SK-N-SH treated with all-trans-retinoic acid at 6 μM for 48 hours (cell line): ENCODE measurements around the gene THSD7A.

Experiments used
- ATAC-seq: fragments of 200-7000 bp; cut with Tn5 transposase; 3 replicates; pipeline ENCODE4 v1.9.1; 2020; ENCODE audit warnings: mild to moderate bottlenecking, moderate library complexity
- ARNTL ChIP-seq: fragments of 450-650 bp; formaldehyde crosslinking; IDR thresholded peaks from 2 replicates; pipeline ENCODE4 v1.5.0; 2020; ENCODE audit warnings: low read depth, mild to moderate bottlenecking, moderate library complexity, borderline replicate concordance
- BACH2 ChIP-seq: fragments of 250-450 bp; sonication (Bioruptor Pico); IDR thresholded peaks from 2 replicates; pipeline ENCODE4 v1.9.0; 2021; ENCODE audit warnings: mild to moderate bottlenecking, borderline replicate concordance
- CSDC2 ChIP-seq: fragments of 250-450 bp; sonication (Bioruptor Pico); IDR thresholded peaks from 2 replicates; pipeline ENCODE4 v1.5.0; 2020; ENCODE audit warnings: mild to moderate bottlenecking, moderate library complexity
- ESRRG ChIP-seq: fragments of 250-450 bp; sonication (Bioruptor Pico); IDR thresholded peaks from 2 replicates; pipeline ENCODE4 v1.6.1; 2021; ENCODE audit warnings: mild to moderate bottlenecking
- GLIS3 ChIP-seq: fragments of 250-450 bp; sonication (Bioruptor Pico); IDR thresholded peaks from 2 replicates; pipeline ENCODE4 v1.5.0; 2020; ENCODE audit warnings: mild to moderate bottlenecking, moderate library complexity
- ISL1 ChIP-seq: fragments of 250-450 bp; sonication (Bioruptor Pico); IDR thresholded peaks from 2 replicates; pipeline ENCODE4 v2.1.2; 2022; ENCODE audit warnings: mild to moderate bottlenecking, moderate library complexity
- OSR1 ChIP-seq: fragments of 250-450 bp; sonication (Bioruptor Pico); IDR thresholded peaks from 2 replicates; pipeline ENCODE4 v1.8.0; 2022; ENCODE audit warnings: moderate library complexity, mild to moderate bottlenecking, inconsistent platforms
- PPARA ChIP-seq: fragments of 250-450 bp; sonication (Bioruptor Pico); IDR thresholded peaks from 2 replicates; pipeline ENCODE4 v1.5.0; 2020; ENCODE audit warnings: mild to moderate bottlenecking, borderline replicate concordance
- RARB ChIP-seq: fragments of 250-450 bp; sonication (Bioruptor Pico); IDR thresholded peaks from 2 replicates; pipeline ENCODE4 v1.8.0; 2021; ENCODE audit warnings: mild to moderate bottlenecking, moderate library complexity
- SNAI2 ChIP-seq: fragments of 250-450 bp; sonication (Bioruptor Pico); IDR thresholded peaks from 2 replicates; pipeline ENCODE4 v1.5.0; 2020; ENCODE audit warnings: mild to moderate bottlenecking, moderate library complexity
- TCF4 ChIP-seq: fragments of 250-450 bp; sonication (Bioruptor Pico); IDR thresholded peaks from 2 replicates; pipeline ENCODE4 v1.8.0; 2021; ENCODE audit warnings: mild to moderate bottlenecking, moderate library complexity, borderline replicate concordance
- TOX ChIP-seq: fragments of 250-450 bp; sonication (Bioruptor Pico); IDR thresholded peaks from 2 replicates; pipeline ENCODE4 v1.8.0; 2021; ENCODE audit warnings: mild to moderate bottlenecking, moderate library complexity, borderline replicate concordance
- ZC3H10 ChIP-seq: fragments of 250-450 bp; sonication (Bioruptor Pico); IDR thresholded peaks from 2 replicates; pipeline ENCODE4 v1.5.1; 2021; ENCODE audit warnings: mild to moderate bottlenecking, moderate library complexity
- ZFP3 ChIP-seq: fragments of 250-450 bp; sonication (Bioruptor Pico); IDR thresholded peaks from 2 replicates; pipeline ENCODE4 v1.5.0; 2020; ENCODE audit warnings: mild to moderate bottlenecking, moderate library complexity
- ZFP30 ChIP-seq: fragments of 450-650 bp; formaldehyde crosslinking; IDR thresholded peaks from 2 replicates; pipeline ENCODE4 v1.5.0; 2022; ENCODE audit warnings: mild to moderate bottlenecking, moderate library complexity
- ZNF565 ChIP-seq: fragments of 450-650 bp; formaldehyde crosslinking; conservative IDR thresholded peaks from 2 replicates; pipeline ENCODE4 v1.5.0; 2020; ENCODE audit warnings: low read depth, mild to moderate bottlenecking, moderate library complexity
- ZNF70 ChIP-seq: fragments of 450-650 bp; formaldehyde crosslinking; IDR thresholded peaks from 2 replicates; pipeline ENCODE4 v1.5.0; 2020; ENCODE audit warnings: mild to moderate bottlenecking, moderate library complexity
- ZNF8 ChIP-seq: fragments of 450-650 bp; formaldehyde crosslinking; IDR thresholded peaks from 2 replicates; pipeline ENCODE4 v1.5.0; 2020; ENCODE audit warnings: mild to moderate bottlenecking, moderate library complexity
- TF ChIP-seq, protein P1 (sequence below): fragments of 250-450 bp; sonication (Bioruptor Pico); IDR thresholded peaks from 2 replicates; pipeline ENCODE4 v1.8.0; 2020; ENCODE audit warnings: mild to moderate bottlenecking, moderate library complexity, borderline replicate concordance
- TF ChIP-seq, protein P2 (sequence below): fragments of 250-450 bp; sonication (Bioruptor Pico); IDR thresholded peaks from 2 replicates; pipeline ENCODE4 v1.5.0; 2020; ENCODE audit warnings: mild to moderate bottlenecking, moderate library complexity
- TF ChIP-seq, protein P3 (sequence below): fragments of 250-450 bp; sonication (Bioruptor Pico); IDR thresholded peaks from 2 replicates; pipeline ENCODE4 v1.5.1; 2021; ENCODE audit warnings: mild to moderate bottlenecking, moderate library complexity
- TF ChIP-seq, protein P4 (sequence below): fragments of 250-450 bp; sonication (Bioruptor Pico); IDR thresholded peaks from 2 replicates; pipeline ENCODE4 v1.8.0; 2021; ENCODE audit warnings: low read depth, mild to moderate bottlenecking, moderate library complexity, borderline replicate concordance
- TF ChIP-seq, protein P5 (sequence below): fragments of 250-450 bp; sonication (Bioruptor Pico); IDR thresholded peaks from 2 replicates; pipeline ENCODE4 v1.5.1; 2020; ENCODE audit warnings: low read depth, mild to moderate bottlenecking, moderate library complexity

The THSD7A gene

DNA sequence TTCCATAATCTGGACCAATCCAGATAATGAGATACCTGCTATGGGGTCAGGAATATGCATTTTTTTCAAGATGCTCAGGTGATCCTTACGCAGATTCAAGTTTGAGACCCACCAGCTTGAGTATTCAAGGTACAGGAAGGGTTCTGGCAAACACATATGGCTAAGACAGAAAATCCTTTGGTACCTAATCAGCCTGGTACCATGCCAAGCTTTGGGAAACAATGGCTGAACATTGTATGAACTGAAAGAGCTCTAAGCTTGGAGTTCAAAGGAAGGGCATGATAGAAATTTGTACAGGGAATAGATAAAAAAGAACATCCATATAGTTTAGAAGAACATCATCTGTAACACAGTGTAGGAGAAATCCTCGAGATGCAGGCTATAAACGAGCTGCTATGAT, 382.7 kb downstream of the THSD7A start:
- TF ChIP-seq ZNF8 (CRISPR knock-in tag) (no peak), OSR1 (CRISPR knock-in tag) (no peak), ARNTL (CRISPR knock-in tag) (no peak), GLIS3 (CRISPR knock-in tag) (no peak), ZFP30 (CRISPR knock-in tag) (no peak), SNAI2 (CRISPR knock-in tag) (no peak), TOX (CRISPR knock-in tag) (no peak), RARB (no peak), ZC3H10 (no peak), PPARA (CRISPR knock-in tag) (no peak), ZNF70 (CRISPR knock-in tag) (no peak), TCF4 (no peak), BACH2 (CRISPR knock-in tag) (no peak), ZFP3 (no peak), CSDC2 (CRISPR knock-in tag) (no peak), ISL1 (CRISPR knock-in tag) (no peak)
- TF ChIP-seq, protein P1, sequence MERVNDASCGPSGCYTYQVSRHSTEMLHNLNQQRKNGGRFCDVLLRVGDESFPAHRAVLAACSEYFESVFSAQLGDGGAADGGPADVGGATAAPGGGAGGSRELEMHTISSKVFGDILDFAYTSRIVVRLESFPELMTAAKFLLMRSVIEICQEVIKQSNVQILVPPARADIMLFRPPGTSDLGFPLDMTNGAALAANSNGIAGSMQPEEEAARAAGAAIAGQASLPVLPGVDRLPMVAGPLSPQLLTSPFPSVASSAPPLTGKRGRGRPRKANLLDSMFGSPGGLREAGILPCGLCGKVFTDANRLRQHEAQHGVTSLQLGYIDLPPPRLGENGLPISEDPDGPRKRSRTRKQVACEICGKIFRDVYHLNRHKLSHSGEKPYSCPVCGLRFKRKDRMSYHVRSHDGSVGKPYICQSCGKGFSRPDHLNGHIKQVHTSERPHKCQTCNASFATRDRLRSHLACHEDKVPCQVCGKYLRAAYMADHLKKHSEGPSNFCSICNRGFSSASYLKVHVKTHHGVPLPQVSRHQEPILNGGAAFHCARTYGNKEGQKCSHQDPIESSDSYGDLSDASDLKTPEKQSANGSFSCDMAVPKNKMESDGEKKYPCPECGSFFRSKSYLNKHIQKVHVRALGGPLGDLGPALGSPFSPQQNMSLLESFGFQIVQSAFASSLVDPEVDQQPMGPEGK (CRISPR knock-in tag): no peak
- TF ChIP-seq, protein P2, sequence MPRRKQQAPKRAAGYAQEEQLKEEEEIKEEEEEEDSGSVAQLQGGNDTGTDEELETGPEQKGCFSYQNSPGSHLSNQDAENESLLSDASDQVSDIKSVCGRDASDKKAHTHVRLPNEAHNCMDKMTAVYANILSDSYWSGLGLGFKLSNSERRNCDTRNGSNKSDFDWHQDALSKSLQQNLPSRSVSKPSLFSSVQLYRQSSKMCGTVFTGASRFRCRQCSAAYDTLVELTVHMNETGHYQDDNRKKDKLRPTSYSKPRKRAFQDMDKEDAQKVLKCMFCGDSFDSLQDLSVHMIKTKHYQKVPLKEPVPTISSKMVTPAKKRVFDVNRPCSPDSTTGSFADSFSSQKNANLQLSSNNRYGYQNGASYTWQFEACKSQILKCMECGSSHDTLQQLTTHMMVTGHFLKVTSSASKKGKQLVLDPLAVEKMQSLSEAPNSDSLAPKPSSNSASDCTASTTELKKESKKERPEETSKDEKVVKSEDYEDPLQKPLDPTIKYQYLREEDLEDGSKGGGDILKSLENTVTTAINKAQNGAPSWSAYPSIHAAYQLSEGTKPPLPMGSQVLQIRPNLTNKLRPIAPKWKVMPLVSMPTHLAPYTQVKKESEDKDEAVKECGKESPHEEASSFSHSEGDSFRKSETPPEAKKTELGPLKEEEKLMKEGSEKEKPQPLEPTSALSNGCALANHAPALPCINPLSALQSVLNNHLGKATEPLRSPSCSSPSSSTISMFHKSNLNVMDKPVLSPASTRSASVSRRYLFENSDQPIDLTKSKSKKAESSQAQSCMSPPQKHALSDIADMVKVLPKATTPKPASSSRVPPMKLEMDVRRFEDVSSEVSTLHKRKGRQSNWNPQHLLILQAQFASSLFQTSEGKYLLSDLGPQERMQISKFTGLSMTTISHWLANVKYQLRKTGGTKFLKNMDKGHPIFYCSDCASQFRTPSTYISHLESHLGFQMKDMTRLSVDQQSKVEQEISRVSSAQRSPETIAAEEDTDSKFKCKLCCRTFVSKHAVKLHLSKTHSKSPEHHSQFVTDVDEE: no peak
- TF ChIP-seq, protein P3, sequence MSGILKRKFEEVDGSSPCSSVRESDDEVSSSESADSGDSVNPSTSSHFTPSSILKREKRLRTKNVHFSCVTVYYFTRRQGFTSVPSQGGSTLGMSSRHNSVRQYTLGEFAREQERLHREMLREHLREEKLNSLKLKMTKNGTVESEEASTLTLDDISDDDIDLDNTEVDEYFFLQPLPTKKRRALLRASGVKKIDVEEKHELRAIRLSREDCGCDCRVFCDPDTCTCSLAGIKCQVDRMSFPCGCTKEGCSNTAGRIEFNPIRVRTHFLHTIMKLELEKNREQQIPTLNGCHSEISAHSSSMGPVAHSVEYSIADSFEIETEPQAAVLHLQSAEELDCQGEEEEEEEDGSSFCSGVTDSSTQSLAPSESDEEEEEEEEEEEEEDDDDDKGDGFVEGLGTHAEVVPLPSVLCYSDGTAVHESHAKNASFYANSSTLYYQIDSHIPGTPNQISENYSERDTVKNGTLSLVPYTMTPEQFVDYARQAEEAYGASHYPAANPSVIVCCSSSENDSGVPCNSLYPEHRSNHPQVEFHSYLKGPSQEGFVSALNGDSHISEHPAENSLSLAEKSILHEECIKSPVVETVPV (CRISPR knock-in tag): no peak
- TF ChIP-seq, protein P4, sequence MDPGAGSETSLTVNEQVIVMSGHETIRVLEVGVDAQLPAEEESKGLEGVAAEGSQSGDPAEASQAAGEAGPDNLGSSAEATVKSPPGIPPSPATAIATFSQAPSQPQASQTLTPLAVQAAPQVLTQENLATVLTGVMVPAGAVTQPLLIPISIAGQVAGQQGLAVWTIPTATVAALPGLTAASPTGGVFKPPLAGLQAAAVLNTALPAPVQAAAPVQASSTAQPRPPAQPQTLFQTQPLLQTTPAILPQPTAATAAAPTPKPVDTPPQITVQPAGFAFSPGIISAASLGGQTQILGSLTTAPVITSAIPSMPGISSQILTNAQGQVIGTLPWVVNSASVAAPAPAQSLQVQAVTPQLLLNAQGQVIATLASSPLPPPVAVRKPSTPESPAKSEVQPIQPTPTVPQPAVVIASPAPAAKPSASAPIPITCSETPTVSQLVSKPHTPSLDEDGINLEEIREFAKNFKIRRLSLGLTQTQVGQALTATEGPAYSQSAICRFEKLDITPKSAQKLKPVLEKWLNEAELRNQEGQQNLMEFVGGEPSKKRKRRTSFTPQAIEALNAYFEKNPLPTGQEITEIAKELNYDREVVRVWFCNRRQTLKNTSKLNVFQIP (CRISPR knock-in tag): no peak
- no peak for ATAC-seq

DNA sequence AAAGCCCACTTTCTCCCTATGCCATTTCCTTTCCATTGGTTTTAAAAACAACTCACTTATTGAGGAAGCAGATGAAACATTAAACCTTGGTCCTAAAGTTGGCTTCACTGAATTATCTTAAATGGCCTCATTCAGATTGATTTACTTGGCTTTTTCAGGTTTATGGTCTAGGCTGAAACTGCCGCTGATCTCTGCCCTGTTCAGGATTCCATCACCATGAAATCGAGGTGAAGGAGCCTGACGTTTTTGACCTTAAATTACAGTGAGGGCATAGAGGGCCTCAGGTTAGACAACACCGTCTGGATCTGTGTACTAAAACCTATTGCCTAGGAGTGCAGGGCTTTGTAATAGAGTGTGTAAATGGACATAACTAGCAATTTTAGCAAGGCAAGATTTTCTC, 383.7 kb downstream of the THSD7A start:
- no peak for ATAC-seq
- TF ChIP-seq ZNF8 (CRISPR knock-in tag) (no peak), TOX (CRISPR knock-in tag) (no peak), ZFP3 (no peak), ESRRG (no peak), BACH2 (CRISPR knock-in tag) (no peak), ZFP30 (CRISPR knock-in tag) (no peak), OSR1 (CRISPR knock-in tag) (no peak), ISL1 (CRISPR knock-in tag) (no peak), ZNF70 (CRISPR knock-in tag) (no peak)
- TF ChIP-seq, protein P4 (CRISPR knock-in tag): no peak

DNA sequence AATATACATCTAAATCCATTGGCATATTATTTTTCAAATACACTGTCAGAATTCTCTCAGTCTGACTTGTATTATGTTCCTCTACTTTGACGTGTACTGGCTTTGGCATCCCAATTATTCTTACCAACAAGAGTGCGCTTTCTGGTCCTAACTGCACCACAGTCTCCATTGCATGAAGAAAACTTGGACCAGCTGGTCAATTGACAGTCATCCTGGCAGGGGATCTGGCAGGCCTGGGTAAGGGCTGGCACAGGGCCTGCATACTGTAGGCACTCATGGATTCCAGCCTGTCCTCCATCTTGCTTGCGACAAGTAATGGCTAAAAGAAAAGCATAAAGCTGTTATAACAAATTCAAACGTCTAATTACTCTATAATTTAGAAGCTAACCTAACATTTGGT, 384.9 kb downstream of the THSD7A start:
- no peak for ATAC-seq
- no peak for TF ChIP-seq ZFP30 (CRISPR knock-in tag)
- TF ChIP-seq, protein P2: no peak
- no peak for TF ChIP-seq ZNF8 (CRISPR knock-in tag)
- TF ChIP-seq, protein P3 (CRISPR knock-in tag): no peak
- TF ChIP-seq ZC3H10: no peak
- no peak for TF ChIP-seq ZFP3
- TF ChIP-seq, protein P5, sequence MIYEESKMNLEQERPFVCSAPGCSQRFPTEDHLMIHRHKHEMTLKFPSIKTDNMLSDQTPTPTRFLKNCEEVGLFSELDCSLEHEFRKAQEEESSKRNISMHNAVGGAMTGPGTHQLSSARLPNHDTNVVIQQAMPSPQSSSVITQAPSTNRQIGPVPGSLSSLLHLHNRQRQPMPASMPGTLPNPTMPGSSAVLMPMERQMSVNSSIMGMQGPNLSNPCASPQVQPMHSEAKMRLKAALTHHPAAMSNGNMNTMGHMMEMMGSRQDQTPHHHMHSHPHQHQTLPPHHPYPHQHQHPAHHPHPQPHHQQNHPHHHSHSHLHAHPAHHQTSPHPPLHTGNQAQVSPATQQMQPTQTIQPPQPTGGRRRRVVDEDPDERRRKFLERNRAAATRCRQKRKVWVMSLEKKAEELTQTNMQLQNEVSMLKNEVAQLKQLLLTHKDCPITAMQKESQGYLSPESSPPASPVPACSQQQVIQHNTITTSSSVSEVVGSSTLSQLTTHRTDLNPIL: no peak
- no peak for TF ChIP-seq ZNF565
- no peak for TF ChIP-seq ISL1 (CRISPR knock-in tag)
- no peak for TF ChIP-seq RARB
